ENCODE results near the gene TSFM. TPM values are rescaled to one million over a fixed set of nuclear protein-coding genes. Genes with fewer than 3 reads are reported as not detected.

The TSFM gene
- total RNA-seq, 4 donors from 2014 or later, result 18.5 to 37.2 (median 24.7) TPM

- TF ChIP-seq POLR2A (IDR thresholded peaks at IDR 0.05), result no peak
- TF ChIP-seq CTCF (IDR thresholded peaks at IDR 0.05), result no peak
- H3K27ac ChIP-seq, result no peak overlapping the region
- intact Hi-C loops (cut with DNase I), result no loop called here
These were observed 5.2 kb upstream of the TSFM start for GRCh38 chr12:57777367-57777766.

GRCh38 chr12:57777911-57778310, 4.7 kb upstream of the TSFM start:
- H3K4me1 ChIP-seq, result peaks cover 4 to 20% (median 11%) of the 10 kb centered on the region in 3 donors
- intact Hi-C loops (cut with DNase I), result no loop called here
- DNase-seq, result no peak
- H3K9me3 ChIP-seq, result no peaks in the 10 kb centered on the region
- WGBS, 2 donors, result 68 to 92% methylated on average over 4 to 6 of the region's 7 CpGs
- H3K36me3 ChIP-seq, result peaks cover 0 to 42% (median 0%) of the 10 kb centered on the region in 3 donors
- no peak for TF ChIP-seq CTCF (IDR thresholded peaks at IDR 0.05)
- no peak for TF ChIP-seq POLR2A (IDR thresholded peaks at IDR 0.05)
- H3K4me3 ChIP-seq, result no peak overlapping the region
- no peaks in the 10 kb centered on the region for H3K27me3 ChIP-seq
- no peak overlapping the region for H3K27ac ChIP-seq

More at GRCh38 chr12:57777367-57777766, 5.2 kb upstream of the TSFM start:
- Histone ChIP-seq H3K27me3 (no peaks in the 10 kb centered on the region), H3K4me3 (no peak overlapping the region), H3K4me1 (peaks cover 3 to 19% (median 11%) of the 10 kb centered on the region in 3 donors), H3K36me3 (peaks cover 0 to 42% (median 0%) of the 10 kb centered on the region in 3 donors), H3K9me3 (no peaks in the 10 kb centered on the region)
- 90 to 91% methylated on average over 7 of the region's 7 CpGs for WGBS, 2 donors
- no peak for DNase-seq

- no peak overlapping the region for H3K4me3 ChIP-seq
- TF ChIP-seq POLR2A (IDR thresholded peaks at IDR 0.05) (no peak), CTCF (IDR thresholded peaks at IDR 0.05) (no peak)
- H3K4me1 ChIP-seq, result peaks cover 10 to 25% (median 16%) of the 10 kb centered on the region in 3 donors
- no peak for DNase-seq
- intact Hi-C loops (cut with DNase I), result loop anchor here (10.0 kb wide), 1 partner anchor 55 kb away; no protein-coding TSS in a partner anchor
- peaks cover 0 to 46% (median 0%) of the 10 kb centered on the region in 3 donors for H3K36me3 ChIP-seq
- WGBS, 2 donors, result 40% methylated on average over 1 of the region's 1 CpG; no CpG with 5 or more reads in 1 of the 2 donors
- H3K27ac ChIP-seq, result no peak overlapping the region
- H3K27me3 ChIP-seq, result no peaks in the 10 kb centered on the region
- no peaks in the 10 kb centered on the region for H3K9me3 ChIP-seq
These were observed 2.9 kb upstream of the TSFM start for GRCh38 chr12:57779736-57780135.

GRCh38 chr12:57780284-57780897, 2.2 kb upstream of the TSFM start:
- H3K36me3 ChIP-seq, result peaks cover 0 to 45% (median 0%) of the 10 kb centered on the region in 3 donors
- H3K9me3 ChIP-seq, result no peaks in the 10 kb centered on the region
- no peaks in the 10 kb centered on the region for H3K27me3 ChIP-seq
- WGBS, 2 donors, result 92 to 95% methylated on average over 3 to 4 of the region's 4 CpGs
- DNase-seq, result no peak
- peaks cover 10 to 25% (median 16%) of the 10 kb centered on the region in 3 donors for H3K4me1 ChIP-seq
- H3K27ac ChIP-seq, result no peak overlapping the region
- no peak overlapping the region for H3K4me3 ChIP-seq
- intact Hi-C loops (cut with DNase I), result loop anchor here (10.0 kb wide), 1 partner anchor 54 kb away; no protein-coding TSS in a partner anchor
- TF ChIP-seq POLR2A (IDR thresholded peaks at IDR 0.05) (no peak), CTCF (IDR thresholded peaks at IDR 0.05) (no peak)

- intact Hi-C loops (cut with DNase I), result loop anchor here (10.0 kb wide), 1 partner anchor 54 kb away; no protein-coding TSS in a partner anchor
- no peak for TF ChIP-seq CTCF (IDR thresholded peaks at IDR 0.05)
- TF ChIP-seq POLR2A (IDR thresholded peaks at IDR 0.05), result no peak
- Histone ChIP-seq H3K27me3 (no peaks in the 10 kb centered on the region), H3K4me1 (peaks cover 10 to 25% (median 16%) of the 10 kb centered on the region in 3 donors), H3K27ac (no peak overlapping the region), H3K36me3 (peaks cover 0 to 45% (median 0%) of the 10 kb centered on the region in 3 donors), H3K9me3 (no peaks in the 10 kb centered on the region), H3K4me3 (no peak overlapping the region)
- 92 to 96% methylated on average over 3 of the region's 3 CpGs for WGBS, 2 donors
- DNase-seq, result no peak
These were observed 1.3 kb upstream of the TSFM start for GRCh38 chr12:57781244-57781643.
